T-helper 17 cell (primary cell): ENCODE data around the gene HES5. TPM values are rescaled to one million over a fixed set of nuclear protein-coding genes. Genes with fewer than 3 reads are reported as not detected.

Experiments used
- ATAC-seq: fragments of 150-1000 bp; cut with Tn5 transposase; 2 replicates; pipeline ENCODE4 v1.10.0; 2021; ENCODE audit warnings: mild to moderate bottlenecking, moderate library complexity
- DNase-seq, 3 donors: peaks; one replicate each; pipeline versions ENCODE4 v3.0.0 to v3.0.0-alpha.2; 2020 to 2021
- H3K9me3 ChIP-seq: one replicate; pipeline ENCODE4 v1.7.0; 2013; ENCODE audit warnings: low read length, mild to moderate bottlenecking; ENCODE audit not compliant: control insufficient read depth, poor library complexity, severe bottlenecking
- H3K27ac Mint-ChIP-seq: one replicate; pipeline ENCODE4 v1.8.0; 2022; ENCODE audit warnings: mild to moderate bottlenecking, moderate library complexity, mixed read lengths
- H3K27me3 Mint-ChIP-seq: one replicate; pipeline ENCODE4 v1.8.0; 2022; ENCODE audit warnings: mixed read lengths
- H3K36me3 Mint-ChIP-seq: one replicate; pipeline ENCODE4 v1.8.0; 2022; ENCODE audit warnings: low read depth, mixed read lengths
- H3K4me1 Mint-ChIP-seq: one replicate; pipeline ENCODE4 v1.8.0; 2022; ENCODE audit warnings: mild to moderate bottlenecking, mixed read lengths
- H3K4me3 Mint-ChIP-seq: one replicate; pipeline ENCODE4 v1.8.0; 2022; ENCODE audit warnings: mild to moderate bottlenecking, moderate library complexity, mixed read lengths
- total RNA-seq, 4 donors: library from RNA in 2 of 4; stranded (reverse) in 2 of 4; gene quantifications; one replicate each; pipeline ENCODE4 v1.2.3 and lab custom pipeline; 2022 to 2026

The HES5 gene
- total RNA-seq, 2 donors from 2014 or later = not detected

DNA sequence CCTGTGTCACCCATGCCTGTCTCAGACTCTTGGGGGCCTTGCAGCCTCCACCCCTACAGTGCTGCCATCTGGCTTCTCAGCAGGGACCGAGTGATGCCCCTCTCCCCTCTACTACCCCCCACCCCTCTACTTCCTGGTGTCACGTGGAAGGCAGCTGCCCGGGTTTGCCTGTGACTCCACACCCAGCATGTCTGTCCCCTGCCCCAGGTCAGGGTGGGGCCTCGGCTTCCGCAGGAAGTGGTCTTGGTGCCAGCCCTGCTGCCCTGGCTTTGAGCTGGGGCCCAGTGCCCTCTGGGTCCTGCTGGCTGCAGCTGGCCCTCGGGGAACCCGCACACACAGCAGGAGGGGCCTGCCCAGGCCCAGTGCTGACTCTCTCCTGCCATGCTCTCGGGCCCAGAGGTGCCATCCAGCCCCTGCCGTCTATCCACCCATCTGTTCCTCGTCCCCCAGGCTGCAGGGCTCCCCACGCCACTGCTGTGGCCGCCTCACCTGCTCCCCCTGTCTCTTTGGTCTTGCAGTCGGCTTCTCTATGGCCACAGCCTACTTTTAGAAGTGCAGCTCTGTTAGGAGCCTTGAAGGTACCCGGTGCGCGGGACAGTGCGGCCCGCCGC, 30.0 kb downstream of the HES5 start:
- H3K36me3 Mint-ChIP-seq = no peaks in the 10 kb centered on the region
- peak overlapping the region; percentile 68 for H3K27ac Mint-ChIP-seq
- peak overlapping the region; percentile 85 for H3K4me3 Mint-ChIP-seq
- no peaks in the 10 kb centered on the region for H3K27me3 Mint-ChIP-seq
- ATAC-seq (peak; percentile 35), DNase-seq (no peak)
- no peaks in the 10 kb centered on the region for H3K9me3 ChIP-seq
- H3K4me1 Mint-ChIP-seq = peaks cover 21% of the 10 kb centered on the region

DNA sequence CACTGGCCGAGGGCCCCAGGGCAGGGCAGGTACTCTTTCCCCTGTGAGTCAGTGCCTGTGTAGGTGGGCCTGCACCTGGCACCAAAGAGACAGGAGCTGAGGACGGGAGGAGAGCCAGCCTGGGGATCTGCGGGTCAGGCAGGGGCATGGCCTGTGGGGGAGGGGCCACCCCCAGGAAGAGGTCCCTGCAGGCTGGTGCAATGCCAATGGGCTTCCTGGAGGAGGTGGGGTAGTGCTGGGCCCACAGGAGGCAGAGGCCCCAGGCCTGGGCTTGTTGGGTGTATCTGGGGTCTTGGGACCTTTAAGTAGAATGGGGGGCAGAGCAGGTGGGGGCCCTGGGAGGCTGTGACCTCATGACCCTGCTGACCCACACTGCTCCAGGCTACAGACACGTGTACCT, 30.8 kb downstream of the HES5 start:
- peak overlapping the region; percentile 68 for H3K27ac Mint-ChIP-seq
- H3K4me3 Mint-ChIP-seq = no peak overlapping the region

DNA sequence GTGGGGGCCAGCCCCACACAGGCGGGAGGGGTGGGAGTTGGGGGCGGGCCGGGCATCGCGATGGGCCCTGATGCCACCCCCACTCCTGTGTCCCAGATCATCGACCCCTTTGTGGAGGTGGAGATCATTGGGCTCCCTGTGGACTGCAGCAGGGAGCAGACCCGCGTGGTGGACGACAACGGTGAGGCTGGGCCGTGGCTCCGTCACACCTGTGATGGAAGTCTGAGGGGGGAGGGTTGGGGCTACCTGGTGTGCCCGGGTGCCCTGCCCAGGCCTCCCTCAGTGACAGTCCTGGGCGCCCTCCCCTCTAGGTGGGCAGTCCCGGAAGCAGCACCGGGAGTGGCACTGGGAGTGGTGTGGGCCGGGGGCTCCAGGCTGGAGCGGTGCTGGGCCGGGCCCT, 31.4 kb downstream of the HES5 start:
- Mint-ChIP-seq H3K27ac (no peak overlapping the region), H3K36me3 (no peaks in the 10 kb centered on the region), H3K27me3 (no peaks in the 10 kb centered on the region), H3K4me3 (no peak overlapping the region), H3K4me1 (peaks cover 26% of the 10 kb centered on the region)
- ATAC-seq = no peak
- DNase-seq = no peak
- H3K9me3 ChIP-seq = no peaks in the 10 kb centered on the region

More for the DNA sequence above, 30.8 kb downstream of the HES5 start:
- no peaks in the 10 kb centered on the region for H3K27me3 Mint-ChIP-seq
- no peaks in the 10 kb centered on the region for H3K9me3 ChIP-seq
- no peaks in the 10 kb centered on the region for H3K36me3 Mint-ChIP-seq
- peaks cover 21% of the 10 kb centered on the region for H3K4me1 Mint-ChIP-seq
- no peak for ATAC-seq
- DNase-seq = no peak

DNA sequence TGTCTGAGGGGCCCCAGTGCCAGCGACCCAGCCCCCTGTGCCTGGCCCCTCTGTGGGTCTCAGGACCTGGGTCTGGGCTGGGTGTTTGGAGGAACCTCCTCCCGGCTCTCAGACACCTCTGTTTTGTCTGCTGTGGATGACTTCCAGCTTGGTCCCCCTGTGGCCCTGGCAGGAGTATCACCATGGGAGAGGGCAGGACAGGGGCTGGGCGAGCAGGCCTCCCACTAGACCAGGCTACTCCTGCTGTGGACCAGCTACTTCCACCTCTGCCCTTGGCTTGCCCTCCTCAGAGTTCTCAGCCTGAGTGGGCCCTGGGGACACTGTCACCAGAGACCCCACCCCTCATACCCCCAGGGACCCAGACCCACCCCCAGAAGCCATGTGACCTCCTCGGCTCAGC, 32.2 kb downstream of the HES5 start:
- H3K9me3 ChIP-seq = no peaks in the 10 kb centered on the region
- peak overlapping the region; percentile 36 for H3K4me3 Mint-ChIP-seq
- no peak for DNase-seq
- no peak for ATAC-seq
- H3K36me3 Mint-ChIP-seq = no peaks in the 10 kb centered on the region
- no peaks in the 10 kb centered on the region for H3K27me3 Mint-ChIP-seq
- H3K27ac Mint-ChIP-seq = no peak overlapping the region
- peaks cover 30% of the 10 kb centered on the region for H3K4me1 Mint-ChIP-seq

DNA sequence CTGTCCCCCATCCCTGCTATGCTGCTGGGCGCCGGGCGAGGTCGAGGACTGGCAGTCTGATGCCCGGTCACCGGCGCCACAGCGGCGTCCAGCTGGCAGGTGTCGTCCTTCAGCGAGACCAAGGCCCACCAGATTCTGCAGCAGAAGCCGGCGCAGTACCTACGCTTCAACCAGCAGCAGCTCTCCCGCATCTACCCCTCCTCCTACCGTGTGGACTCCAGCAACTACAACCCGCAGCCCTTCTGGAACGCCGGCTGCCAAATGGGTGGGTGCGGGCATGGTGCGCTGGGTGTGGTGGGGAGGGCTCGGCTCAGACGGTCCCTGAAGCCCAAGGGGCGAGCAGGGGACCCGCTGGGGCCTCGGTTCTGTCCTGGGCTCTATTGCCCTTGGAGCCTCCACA, 33.3 kb downstream of the HES5 start:
- peaks cover 30% of the 10 kb centered on the region for H3K4me1 Mint-ChIP-seq

DNA sequence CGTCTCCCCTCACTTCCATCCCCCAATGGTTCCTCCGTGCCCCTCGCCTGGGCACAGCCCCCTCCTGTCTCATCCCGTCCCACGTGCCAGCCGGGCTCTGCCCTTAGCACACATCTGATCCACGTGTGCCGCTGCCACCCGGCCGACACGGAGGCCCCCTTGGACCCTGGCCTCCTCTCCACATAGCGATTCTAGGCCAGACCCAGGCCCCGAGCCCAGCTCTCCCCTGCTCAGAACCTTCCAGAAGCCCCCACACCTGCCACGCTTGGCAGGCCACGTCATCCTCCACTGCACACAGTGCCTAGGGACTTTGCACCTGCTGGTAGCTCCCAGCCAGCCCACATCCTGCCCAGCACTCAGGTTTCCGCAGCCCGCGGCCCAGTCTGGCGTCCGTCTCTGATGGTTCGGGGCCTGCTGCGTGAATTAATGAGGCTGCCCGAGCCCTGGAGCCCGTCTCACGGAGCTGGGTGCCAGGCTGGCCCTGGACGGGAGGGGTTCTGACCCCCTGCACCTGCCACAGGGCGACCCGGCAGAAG, 33.9 kb downstream of the HES5 start:
- no peak for DNase-seq
- Mint-ChIP-seq H3K27me3 (no peaks in the 10 kb centered on the region), H3K36me3 (no peaks in the 10 kb centered on the region), H3K4me3 (peak overlapping the region; percentile 49), H3K27ac (peak overlapping the region; percentile 85), H3K4me1 (peaks cover 30% of the 10 kb centered on the region)
- H3K9me3 ChIP-seq = no peaks in the 10 kb centered on the region
- ATAC-seq = peak; percentile 54

More for the DNA sequence above, 33.3 kb downstream of the HES5 start:
- Mint-ChIP-seq H3K36me3 (no peaks in the 10 kb centered on the region), H3K27ac (peak overlapping the region; percentile 85), H3K4me3 (no peak overlapping the region), H3K27me3 (no peaks in the 10 kb centered on the region)
- no peak for ATAC-seq
- DNase-seq = no peak
- H3K9me3 ChIP-seq = no peaks in the 10 kb centered on the region

DNA sequence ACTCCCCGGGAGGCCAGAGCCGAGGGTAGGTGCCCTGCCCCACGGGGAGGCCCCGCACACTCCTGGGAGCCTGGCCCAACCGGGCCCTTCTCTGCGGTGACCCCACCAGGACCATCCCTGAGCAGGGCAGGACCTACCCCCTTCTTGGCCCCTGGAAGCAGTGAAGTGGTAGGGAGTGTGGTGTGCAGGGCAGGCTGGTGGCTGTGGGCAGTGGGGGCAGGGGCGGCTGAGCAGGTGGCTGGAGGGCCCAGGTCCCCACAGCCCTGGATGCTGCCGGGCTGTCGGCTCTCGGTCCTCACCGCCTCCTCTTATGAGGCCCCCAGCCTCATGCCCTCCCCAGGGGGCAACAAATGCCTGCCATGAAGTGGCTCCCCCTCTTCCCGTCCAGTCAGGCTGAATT, 34.5 kb downstream of the HES5 start:
- no peaks in the 10 kb centered on the region for H3K27me3 Mint-ChIP-seq
- no peak for ATAC-seq
- no peaks in the 10 kb centered on the region for H3K36me3 Mint-ChIP-seq
- no peaks in the 10 kb centered on the region for H3K9me3 ChIP-seq
- no peak for DNase-seq
- H3K27ac Mint-ChIP-seq = no peak overlapping the region
- H3K4me1 Mint-ChIP-seq = peaks cover 29% of the 10 kb centered on the region
- H3K4me3 Mint-ChIP-seq = no peak overlapping the region

DNA sequence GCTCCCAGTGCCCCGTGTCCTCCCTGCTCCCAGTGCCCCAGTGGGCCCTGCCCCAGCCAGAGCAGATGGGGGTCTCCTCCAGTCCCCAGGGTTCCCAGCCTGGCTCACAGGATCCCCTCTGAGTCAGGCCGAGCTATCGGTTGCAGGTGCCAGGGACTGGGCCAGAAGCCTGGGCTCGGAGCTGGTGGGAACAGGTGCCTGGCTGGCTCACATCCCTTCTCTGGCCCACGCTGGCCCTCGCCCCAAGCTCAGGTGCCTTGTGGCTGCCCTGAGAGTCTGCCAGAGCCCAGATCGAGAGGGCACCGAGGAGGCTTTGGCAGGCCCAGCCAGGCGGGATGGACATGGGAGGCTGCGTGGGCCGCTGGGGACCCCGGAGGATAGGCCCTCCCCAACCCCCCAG, 35.0 kb downstream of the HES5 start:
- H3K9me3 ChIP-seq = no peaks in the 10 kb centered on the region
- no peaks in the 10 kb centered on the region for H3K27me3 Mint-ChIP-seq
- peaks cover 24% of the 10 kb centered on the region for H3K4me1 Mint-ChIP-seq
- H3K36me3 Mint-ChIP-seq = no peaks in the 10 kb centered on the region
- no peak overlapping the region for H3K4me3 Mint-ChIP-seq
- ATAC-seq (no peak), DNase-seq (no peak)
- H3K27ac Mint-ChIP-seq = no peak overlapping the region

DNA sequence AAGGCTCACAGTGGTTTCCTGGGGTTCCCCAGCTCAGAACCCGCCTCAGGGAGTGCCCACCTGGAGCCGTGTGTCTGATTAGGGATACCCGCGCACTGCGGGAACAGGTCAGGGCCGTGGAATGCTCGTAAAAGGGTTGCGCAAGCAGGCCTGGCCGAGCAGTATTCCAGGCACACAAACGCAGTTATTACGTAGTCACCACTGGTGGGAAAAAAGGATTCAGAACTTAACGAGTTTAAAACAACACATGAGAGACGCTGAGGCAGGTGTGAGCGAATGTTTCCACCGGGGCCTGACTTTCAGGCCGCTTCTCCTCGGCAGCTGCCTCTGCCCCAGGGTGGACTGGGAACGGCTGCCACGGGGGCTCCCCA, 35.8 kb downstream of the HES5 start:
- no peaks in the 10 kb centered on the region for H3K27me3 Mint-ChIP-seq
- no peaks in the 10 kb centered on the region for H3K9me3 ChIP-seq
- peaks cover 21% of the 10 kb centered on the region for H3K4me1 Mint-ChIP-seq
- H3K27ac Mint-ChIP-seq = no peak overlapping the region
- H3K4me3 Mint-ChIP-seq = no peak overlapping the region
- ATAC-seq = no peak
- no peaks in the 10 kb centered on the region for H3K36me3 Mint-ChIP-seq
- no peak for DNase-seq

DNA sequence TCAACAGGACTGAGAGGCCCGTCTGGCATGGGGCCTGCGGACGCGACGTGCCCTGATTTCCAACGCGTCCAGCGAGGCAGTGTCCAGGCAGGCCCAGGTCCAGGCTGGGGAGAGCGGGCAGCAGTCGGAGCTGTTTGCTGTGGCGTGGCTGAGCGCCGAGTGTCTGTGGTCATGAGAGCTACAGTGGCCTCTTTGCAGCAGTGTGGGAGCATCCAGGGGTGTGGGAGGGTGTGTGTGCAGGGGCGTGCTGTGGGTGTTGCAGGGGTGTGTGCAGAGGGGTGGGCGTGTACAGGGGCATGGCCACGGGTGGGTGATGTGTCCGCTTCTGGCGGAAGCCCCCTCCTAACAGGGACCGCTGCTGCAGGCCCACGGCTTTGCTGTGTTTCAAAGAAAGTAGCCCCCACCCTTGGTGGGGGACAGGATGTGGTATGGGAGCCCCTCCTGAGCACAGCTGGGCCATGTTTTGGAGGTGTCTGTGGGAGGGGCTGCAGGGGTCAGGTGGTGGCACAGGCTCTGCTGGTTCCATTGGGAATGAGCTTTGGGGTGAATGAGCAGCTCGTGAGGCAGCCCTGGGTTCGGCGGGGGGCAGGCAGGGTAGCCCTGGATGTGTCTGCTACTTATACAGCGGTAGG, 36.3 kb downstream of the HES5 start:
- Mint-ChIP-seq H3K4me1 (peaks cover 21% of the 10 kb centered on the region), H3K36me3 (peaks cover 2% of the 10 kb centered on the region), H3K27me3 (no peaks in the 10 kb centered on the region), H3K4me3 (peak overlapping the region; percentile 67), H3K27ac (no peak overlapping the region)
- H3K9me3 ChIP-seq = no peaks in the 10 kb centered on the region
- ATAC-seq (peak; percentile 14), DNase-seq (no peak)

DNA sequence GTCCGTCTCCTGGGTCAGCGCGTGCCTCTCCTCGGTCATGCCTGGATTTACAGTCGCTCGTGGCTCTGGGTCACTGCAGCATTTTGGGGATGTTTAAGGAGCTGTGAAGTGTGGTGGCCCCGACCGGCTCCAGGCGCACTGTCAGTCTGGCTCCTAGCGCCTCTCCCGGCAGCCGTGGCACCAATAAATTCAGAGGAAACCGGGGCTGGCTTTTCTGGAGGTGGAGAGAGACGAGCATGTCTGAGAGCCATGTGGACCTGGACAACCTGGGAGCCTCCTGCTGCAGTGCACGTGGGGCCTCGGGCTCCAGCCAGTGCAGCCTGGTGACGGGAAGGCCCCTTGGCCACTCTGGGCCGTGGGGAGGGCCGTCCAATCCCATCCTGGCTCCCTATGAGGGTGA, 36.8 kb downstream of the HES5 start:
- Mint-ChIP-seq H3K4me3 (no peak overlapping the region), H3K27ac (no peak overlapping the region), H3K36me3 (peaks cover 2% of the 10 kb centered on the region), H3K27me3 (no peaks in the 10 kb centered on the region), H3K4me1 (peaks cover 21% of the 10 kb centered on the region)
- no peaks in the 10 kb centered on the region for H3K9me3 ChIP-seq
- ATAC-seq (no peak), DNase-seq (no peak)

DNA sequence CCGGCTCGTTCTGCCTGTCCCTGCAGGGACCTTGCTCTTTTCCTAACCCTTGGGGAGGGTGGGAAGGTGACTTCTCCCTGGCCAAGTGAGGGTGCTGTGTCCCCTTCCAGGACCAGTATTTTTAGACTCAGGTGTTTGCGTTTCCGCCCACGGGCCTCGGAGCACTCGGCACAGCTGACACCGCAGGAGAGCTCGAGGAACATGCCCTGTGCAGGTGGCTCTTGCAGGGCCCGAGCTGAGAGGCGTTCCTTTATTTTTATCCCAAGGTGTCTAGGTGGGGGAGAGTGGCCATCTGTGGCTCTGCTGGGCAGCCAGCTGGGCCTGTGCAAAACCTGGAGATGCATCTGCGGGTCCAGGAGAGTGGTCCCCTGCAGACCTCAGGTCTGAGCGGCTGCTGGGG, 38.0 kb downstream of the HES5 start:
- Mint-ChIP-seq H3K27ac (no peak overlapping the region), H3K4me1 (peaks cover 21% of the 10 kb centered on the region), H3K4me3 (no peak overlapping the region), H3K36me3 (peaks cover 2% of the 10 kb centered on the region), H3K27me3 (no peaks in the 10 kb centered on the region)
- no peak for DNase-seq
- no peak for ATAC-seq
- no peaks in the 10 kb centered on the region for H3K9me3 ChIP-seq

DNA sequence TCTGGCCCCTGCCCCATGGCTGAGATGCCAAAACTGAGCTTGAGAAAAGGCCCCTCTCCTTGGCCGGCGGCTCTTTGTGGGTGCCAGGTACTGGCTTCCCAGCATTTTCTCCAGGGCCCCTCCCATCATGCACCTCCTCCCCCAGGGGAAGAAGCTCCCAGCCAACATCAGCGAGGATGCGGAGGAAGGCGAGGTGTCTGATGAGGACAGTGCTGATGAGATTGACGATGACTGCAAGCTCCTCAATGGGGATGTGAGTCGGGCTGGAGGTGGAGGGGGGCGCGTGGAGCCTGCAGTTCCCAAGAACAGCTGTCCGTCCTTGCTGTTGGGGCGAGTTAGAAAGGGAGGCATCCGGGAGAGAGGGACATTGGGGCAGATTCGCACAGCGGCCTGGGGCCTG, 40.4 kb downstream of the HES5 start:
- Mint-ChIP-seq H3K27me3 (no peaks in the 10 kb centered on the region), H3K4me3 (no peak overlapping the region), H3K4me1 (peaks cover 15% of the 10 kb centered on the region), H3K36me3 (peaks cover 2% of the 10 kb centered on the region), H3K27ac (no peak overlapping the region)
- H3K9me3 ChIP-seq = no peaks in the 10 kb centered on the region
- no peak for ATAC-seq
- DNase-seq = no peak

DNA sequence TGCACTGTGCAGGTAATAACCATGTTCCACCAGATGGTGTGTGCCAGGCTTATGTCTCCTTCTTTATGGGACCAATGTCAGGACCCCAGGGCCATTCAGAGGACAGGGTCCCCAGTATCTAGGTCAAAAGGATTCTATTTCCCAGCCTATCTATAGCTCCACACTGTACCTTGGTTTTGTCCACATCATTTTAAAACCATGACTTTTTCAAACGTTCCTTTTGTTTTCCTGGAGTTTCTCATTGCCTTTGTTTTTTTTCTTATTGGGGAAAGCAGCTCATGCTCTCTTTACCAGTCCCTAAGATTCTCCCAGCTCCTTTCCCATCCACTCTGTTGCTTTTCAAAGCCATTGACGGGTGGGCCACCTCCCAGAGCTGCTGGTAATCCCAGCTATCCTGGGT, 41.4 kb downstream of the HES5 start:
- H3K27me3 Mint-ChIP-seq = no peaks in the 10 kb centered on the region

More for the DNA sequence above, 41.4 kb downstream of the HES5 start:
- Mint-ChIP-seq H3K4me3 (no peak overlapping the region), H3K4me1 (peaks cover 11% of the 10 kb centered on the region), H3K27ac (no peak overlapping the region), H3K36me3 (peaks cover 2% of the 10 kb centered on the region)
- no peak for ATAC-seq
- DNase-seq = no peak
- no peaks in the 10 kb centered on the region for H3K9me3 ChIP-seq
